Right ventricle myocardium superior (tissue), 1 donor: ENCODE data around the gene NKAIN2. TPM values are rescaled to one million over a fixed set of nuclear protein-coding genes. Genes with fewer than 3 reads are reported as not detected.

Experiments
- ATAC-seq: fragments of 200-7000 bp; cut with Tn5 transposase; one replicate; pipeline ENCODE4 v1.9.1; 2020; ENCODE audit warnings: mild to moderate bottlenecking; ENCODE audit not compliant: poor library complexity
- DNase-seq: peaks from one replicate; pipeline ENCODE4 v3.0.0-alpha.2; 2020
- intact Hi-C: fragments of 100-400 bp; cut with DNase I; formaldehyde crosslinking; loops from one replicate; pipeline ENCODE4 v1.11.2; 2022
- total RNA-seq: library from RNA; stranded (reverse); fragmentation: NEBNext Ultra II Directional; extraction: Animal tissue kit (Norgen Biotek cat#: 25700); gene quantifications from one replicate; pipeline ENCODE4 v1.2.1, GENCODE V29; 2021
- donor health status: DM: no; HTN: yes; CAD: no; lungs with severe emphysema.

The NKAIN2 gene
- total RNA-seq, 1 donor from 2014 or later: 0.22 TPM

DNA sequence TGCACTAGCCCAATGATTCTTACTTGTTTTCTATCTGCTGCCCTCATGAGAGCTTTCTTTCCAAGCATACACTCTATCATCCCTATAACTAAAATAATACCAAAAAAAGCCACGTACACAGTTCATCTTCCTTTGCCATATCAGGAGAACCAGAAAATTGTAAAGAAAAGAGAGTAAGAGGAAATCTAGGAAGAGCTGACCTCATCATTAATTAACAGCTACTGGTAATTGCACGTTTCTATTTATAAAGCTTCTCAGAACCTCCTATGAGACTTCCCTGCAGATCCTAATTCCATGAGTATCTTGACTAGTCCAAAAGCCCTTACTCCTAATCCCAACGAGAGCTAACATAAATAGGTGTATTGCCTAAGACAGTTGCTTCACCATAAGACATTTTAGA, 967.1 kb downstream of the NKAIN2 start:
- no peak for DNase-seq
- intact Hi-C loops: no loop called here

DNA sequence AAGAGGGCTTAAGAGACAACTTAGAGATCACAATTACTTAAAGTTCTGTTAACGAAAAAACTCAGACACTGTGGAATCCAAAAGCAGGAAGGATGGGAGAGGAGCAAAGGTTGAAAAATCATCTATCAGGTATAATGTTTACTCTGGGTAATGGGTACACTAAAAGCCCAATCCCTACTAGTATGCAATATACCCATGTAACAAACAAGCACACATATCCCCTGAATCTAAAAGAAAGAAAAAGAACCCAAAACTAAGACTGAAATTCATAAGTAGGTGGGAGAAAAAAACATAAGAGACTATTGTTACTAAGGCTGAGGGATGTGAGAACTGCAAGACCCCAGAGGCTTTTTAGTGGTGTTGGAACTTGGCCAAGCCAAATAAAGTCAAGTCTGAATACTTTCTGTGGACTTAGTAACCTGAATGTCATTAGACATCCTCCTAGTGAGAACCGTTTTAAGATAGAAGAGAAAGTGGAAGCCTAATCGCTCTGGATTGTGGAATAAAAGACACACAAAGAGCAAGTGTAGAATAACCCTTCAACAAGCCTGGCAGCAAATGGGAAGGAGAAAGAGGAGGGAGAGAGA, 969.2 kb downstream of the NKAIN2 start:
- ATAC-seq (no peak), DNase-seq (no peak)
- intact Hi-C loops: no loop called here

More for the DNA sequence above, 967.1 kb downstream of the NKAIN2 start:
- no peak for ATAC-seq

DNA sequence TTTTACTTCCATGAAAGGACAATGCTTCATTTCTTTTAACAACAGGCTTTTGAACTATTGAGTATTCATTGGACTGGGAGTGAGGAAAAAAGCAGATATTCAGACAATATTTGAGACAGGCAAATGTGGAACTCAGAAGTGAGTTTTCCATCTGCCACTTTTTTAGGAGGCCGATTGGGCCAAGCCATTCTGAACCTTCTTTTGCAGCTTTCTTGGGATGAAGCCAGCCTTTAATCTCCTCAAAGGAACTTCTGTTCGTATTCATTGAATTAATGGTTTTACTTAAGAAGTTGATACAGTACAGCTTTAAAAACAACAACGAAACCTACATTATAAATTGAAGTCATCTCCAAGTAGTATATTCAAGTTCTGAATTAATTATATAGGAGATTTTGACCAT, 971.5 kb downstream of the NKAIN2 start:
- intact Hi-C loops: no loop called here
- no peak for ATAC-seq
- DNase-seq: no peak

DNA sequence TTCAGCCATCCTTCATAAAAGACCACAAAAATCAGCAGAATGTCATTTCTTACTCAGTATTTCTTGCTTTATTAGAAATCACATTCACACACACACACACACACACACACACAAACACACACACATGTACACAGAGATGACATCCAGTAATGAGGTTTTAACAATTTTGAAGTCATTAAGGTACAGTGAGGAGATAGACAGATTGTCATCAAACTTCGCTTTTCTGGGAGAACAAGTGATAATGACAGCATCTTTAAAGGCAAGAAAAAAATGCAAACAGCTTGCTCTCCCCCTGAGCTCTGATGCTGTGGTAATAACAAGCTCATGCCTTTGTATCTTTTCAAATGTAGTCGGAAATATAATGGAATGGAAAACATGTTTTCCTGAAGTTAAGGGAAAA, 974.2 kb downstream of the NKAIN2 start:
- intact Hi-C loops: no loop called here
- no peak for ATAC-seq
- DNase-seq: no peak

DNA sequence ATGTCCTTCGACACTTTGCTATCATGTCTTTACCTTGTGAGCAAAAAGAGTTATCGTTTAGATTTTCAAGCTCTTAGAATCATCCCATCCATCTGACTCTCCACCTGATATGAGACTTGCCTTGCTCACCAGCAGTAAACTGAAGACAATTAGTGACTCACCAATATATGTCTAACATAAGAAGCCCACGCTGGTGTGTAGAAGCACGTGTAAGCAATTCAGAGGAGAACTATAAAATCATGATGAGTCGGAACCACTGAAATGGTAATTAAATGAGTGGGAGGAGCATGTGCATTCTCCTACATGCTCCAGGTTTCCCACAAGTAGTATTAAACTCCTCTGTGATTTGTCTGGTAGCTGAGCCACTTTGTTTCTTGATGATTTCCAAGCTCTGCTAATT, 977.0 kb downstream of the NKAIN2 start:
- no peak for ATAC-seq
- intact Hi-C loops: no loop called here

DNA sequence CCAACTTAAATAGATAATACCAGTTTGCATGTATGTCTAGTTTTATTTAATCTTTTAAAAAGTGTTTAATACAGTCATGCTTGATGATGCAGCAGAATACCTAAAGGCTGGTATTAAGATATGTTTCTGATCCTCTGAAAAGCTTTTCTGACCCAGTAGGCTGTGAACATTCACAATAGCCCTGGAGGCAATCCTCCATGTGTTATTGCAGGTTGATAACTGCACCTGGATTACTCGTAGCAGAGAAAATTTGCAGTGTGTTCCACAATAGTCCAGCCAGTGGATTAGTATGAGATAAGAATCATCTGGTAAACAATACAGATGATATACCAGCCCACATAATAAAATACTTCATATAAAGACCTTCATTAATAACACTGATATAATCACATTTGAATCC, 979.7 kb downstream of the NKAIN2 start:
- no peak for ATAC-seq
- intact Hi-C loops: no loop called here
- no peak for DNase-seq

More for the DNA sequence above, 977.0 kb downstream of the NKAIN2 start:
- DNase-seq: no peak

DNA sequence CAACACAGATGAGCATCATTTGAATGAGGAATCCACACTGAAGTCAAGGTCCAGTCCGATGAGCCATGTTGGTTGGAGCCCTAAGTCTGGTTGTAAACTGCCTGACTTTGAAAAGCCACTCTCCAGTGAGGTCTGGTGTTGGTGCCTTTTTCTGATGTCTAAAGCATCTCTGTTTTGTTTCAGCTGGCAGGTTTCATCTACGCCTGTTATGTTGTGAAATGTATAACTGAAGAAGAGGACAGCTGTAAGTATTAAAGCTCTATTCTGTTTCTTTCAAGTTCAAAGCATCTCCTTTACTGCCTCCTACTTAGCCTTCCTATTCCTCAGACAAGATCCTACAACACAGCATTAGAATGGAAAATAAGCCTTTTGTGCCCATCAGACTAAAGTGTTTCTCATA, 987.5 kb downstream of the NKAIN2 start:
- intact Hi-C loops: loop anchor here (10.0 kb wide), 1 partner anchor 986 kb away; the partner anchor contains the start of gene NKAIN2
- ATAC-seq: no peak

DNA sequence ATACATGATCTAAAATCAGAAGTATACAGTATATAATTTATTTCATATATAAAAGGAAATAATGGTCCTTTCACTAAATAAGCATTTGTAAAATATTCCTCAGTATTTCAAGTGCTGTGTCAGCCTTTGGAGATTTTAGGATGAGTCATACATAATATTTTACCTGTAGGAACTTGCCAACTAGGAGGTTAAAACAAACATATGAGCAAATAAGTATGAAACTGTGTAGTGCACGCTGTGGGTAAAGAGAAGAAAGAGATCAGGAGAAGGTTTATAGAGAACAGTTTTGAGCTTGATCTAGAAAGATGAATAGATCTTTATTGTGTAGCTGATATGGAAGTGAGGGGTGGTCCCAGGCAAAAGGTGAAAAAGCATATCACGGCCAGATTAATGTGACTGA, 988.7 kb downstream of the NKAIN2 start:
- intact Hi-C loops: loop anchor here (10.0 kb wide), 1 partner anchor 988 kb away; the partner anchor contains the start of gene NKAIN2
- no peak for DNase-seq
- ATAC-seq: no peak

More for the DNA sequence above, 987.5 kb downstream of the NKAIN2 start:
- DNase-seq: no peak

DNA sequence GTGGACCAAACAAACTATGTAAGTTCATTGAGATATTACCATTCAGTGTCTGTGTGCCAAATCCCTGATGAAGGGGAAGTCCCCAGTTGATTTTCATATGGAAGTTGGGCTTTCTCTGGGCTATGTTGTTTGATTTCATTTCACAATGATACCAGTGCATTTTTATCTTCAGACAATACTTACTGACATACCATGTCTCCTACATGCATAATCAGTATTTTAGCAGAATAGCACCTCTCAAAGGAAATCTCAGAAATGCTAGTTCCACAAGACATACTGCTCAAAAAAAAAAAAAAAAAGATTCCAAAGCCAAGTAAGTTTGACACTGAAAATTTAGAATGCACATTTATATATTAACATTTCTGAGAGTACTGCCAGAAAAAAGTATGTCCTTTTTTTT, 989.7 kb downstream of the NKAIN2 start:
- DNase-seq (no peak), ATAC-seq (no peak)
- intact Hi-C loops: loop anchor here (10.0 kb wide), 1 partner anchor 989 kb away; the partner anchor contains the start of gene NKAIN2

DNA sequence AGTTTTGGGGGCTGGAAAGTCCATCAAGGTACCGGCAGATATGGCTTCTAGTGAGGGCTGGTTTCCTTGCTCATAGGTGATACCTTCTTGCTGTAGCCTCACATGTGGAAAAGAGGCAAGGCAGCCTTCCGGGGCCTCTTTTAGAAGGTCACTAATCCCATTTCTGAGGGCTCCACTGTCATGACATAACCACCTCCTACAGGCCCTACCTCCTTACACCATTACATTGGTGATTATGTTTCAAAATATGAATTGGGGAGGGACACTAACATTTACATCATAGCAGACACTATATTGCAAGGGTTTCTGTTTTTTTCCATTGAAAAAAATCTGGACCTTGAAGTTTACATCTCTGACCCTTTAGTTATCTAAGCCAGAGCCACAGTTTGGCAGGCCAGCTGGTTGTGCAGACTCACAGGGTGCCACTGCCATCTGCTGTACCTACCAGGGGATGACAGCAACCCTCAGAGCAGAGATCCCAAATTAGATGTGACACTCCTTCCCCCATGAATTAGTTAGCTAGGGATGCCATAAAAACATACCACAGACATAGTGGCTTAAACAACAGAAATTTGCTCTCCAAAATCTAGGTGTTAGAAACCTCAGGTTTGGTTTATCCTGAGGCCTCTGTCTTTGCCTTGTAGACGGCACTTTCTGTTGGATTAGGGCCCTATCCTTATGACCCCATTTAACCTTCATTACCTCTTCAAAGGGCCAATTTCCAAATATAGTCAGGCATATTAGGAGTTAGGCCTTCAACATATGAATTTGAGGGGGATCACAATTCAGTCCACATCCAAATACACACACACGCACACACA, 992.2 kb downstream of the NKAIN2 start:
- peak; percentile 42 for DNase-seq
- peak; percentile 86 for ATAC-seq
- intact Hi-C loops: loop anchor here (10.0 kb wide), 1 partner anchor 991 kb away; the partner anchor contains the start of gene NKAIN2

DNA sequence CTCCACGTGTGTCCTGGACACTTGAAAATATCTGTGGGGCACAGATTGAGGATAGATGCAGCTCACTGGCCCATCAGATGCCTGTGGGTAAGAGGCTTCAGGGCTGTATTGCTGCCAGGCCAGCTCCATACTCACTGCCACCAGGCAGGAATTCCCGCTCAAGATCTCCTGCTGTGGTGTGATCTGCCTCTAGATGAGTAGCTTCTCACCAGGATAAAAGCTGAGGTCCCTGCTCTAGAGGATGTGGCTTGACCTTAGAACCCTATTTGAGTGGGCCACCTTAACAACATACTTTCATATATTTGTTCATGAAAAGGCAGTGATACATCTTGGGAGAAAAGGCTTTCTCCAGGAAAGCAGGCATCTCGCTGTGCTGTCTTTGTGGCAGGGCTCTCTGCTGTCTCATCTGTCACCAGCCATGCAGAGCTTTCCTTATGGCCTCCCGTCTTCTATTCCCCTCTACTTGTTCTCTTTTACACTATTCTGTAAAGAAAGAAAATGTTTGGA, 992.9 kb downstream of the NKAIN2 start:
- no peak for ATAC-seq
- intact Hi-C loops: loop anchor here (10.0 kb wide), 1 partner anchor 992 kb away; the partner anchor contains the start of gene NKAIN2

DNA sequence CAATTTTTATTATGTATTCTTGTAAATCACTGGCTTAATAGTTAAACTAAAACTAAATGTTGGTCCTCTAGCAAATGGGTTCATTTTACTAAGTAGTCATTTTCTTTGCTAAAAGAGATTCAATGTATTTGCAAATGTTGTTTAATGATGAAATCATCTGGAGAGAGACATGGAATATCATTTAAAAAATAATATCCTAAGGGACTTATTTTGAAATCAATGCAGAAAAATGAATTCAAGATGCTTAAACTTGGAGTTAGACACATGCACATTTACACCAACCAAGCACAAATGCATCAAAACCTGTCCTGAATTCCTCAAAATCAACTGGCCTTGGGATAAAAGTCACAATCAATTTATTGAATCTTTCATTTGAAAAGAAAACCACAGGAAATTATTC, 993.6 kb downstream of the NKAIN2 start:
- intact Hi-C loops: loop anchor here (10.0 kb wide), 1 partner anchor 992 kb away; the partner anchor contains the start of gene NKAIN2
- no peak for DNase-seq
- no peak for ATAC-seq

More for the DNA sequence above, 992.9 kb downstream of the NKAIN2 start:
- no peak for DNase-seq

DNA sequence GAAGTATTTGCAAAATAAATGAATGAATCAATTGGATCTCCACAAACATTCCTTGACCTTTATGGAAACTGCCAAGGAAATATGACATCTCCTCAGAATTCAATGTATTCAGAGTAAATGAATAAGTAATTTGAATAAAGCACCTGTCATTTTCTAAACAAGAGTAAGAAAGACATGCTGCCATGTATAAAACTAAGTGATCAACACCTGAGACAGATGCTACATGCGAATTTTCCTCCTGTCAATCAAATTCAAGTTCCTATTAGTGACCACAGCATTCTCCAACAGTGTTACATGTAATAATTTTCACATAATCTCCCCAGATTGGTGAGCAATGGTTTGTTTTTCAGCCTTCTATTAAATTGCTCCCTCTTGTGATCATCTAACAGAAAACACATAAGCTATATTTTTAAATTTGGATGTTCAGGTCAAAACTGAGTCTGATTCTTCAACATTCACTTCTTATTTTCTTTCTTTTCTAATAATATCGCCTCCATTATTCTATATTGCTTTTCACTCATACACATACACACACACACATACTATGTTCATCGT, 995.4 kb downstream of the NKAIN2 start:
- intact Hi-C loops: loop anchor here (10.0 kb wide), 1 partner anchor 994 kb away; the partner anchor contains the start of gene NKAIN2
- no peak for ATAC-seq
- DNase-seq: no peak

DNA sequence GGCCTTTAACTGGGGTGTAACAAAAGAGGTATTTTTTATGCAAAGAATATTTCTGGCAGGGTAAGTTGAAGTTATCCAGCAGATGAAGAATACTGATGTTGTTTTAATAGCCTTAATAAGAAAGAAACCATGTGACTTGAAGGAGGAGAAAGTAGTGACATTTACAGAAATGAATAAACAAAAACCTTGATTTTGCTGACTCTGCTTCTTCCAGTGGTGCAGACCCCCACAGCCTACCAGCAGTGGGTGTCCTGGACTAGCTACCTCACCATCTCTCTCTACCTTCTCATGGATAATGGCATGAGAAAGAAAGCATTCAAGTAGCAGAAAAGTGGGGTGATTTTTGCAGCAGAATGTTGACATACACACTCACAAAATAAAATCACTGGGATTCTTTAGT, 996.0 kb downstream of the NKAIN2 start:
- intact Hi-C loops: loop anchor here (10.0 kb wide), 1 partner anchor 995 kb away; the partner anchor contains the start of gene NKAIN2
- DNase-seq (no peak), ATAC-seq (no peak)

DNA sequence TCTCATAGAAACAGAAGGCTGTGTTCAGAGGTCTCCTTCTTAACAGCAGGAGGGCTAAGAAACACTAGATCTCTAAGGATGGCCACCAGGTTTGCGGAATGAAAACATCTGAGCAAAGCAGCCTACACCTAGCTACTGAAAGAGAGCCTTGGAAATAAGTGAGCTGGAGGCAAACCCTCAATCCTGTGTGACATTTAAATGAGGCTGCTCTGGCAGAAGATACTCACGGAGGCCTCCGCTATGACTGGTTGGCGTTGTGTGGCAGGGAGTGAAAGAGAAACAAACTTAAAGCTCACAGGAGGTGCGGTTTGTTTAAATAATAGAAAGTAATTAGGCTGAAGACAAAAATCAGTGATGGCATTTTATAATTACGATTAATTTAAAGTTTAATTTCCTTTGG, 996.6 kb downstream of the NKAIN2 start:
- intact Hi-C loops: no loop called here
- ATAC-seq (no peak), DNase-seq (no peak)

DNA sequence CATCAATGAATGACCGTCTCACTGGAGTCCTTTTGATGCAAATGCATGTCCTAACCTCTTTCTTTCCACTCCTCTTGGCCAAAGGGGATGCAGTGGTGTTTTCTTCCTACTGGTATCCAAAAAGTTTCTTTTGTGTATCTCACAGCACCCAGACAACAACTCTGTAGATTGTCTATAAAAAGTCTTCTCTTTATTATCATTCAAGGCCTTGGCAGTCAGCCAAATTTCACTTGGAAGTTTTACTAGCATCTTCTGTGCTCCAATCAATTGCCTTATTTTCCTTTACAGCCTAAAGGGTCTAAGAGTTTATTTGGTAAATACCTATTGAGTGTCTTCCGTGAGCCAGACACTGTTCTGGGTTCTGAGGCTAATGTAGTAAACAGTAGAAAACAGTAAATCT, 1008.4 kb downstream of the NKAIN2 start:
- ATAC-seq: no peak
- DNase-seq: no peak
- intact Hi-C loops: no loop called here

DNA sequence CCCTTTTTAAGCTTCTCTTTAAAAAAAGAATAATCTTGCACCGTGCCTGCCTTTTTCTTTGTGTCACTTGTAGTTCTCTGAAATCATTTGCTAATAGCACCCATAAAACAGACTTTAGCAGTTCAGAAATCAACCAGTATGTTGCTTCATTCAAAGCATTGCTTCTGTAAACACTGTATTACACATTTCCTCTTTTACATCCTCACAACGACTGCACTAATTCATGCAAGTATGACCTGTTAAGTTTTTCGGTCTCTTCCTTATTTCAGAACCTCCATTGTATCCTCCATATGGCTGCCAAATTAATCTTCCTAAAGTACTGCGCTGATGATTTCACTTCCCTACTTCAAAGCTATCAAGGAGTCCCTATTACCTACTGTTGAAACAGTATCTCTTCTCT, 1015.7 kb downstream of the NKAIN2 start:
- intact Hi-C loops: no loop called here
- ATAC-seq (no peak), DNase-seq (no peak)

DNA sequence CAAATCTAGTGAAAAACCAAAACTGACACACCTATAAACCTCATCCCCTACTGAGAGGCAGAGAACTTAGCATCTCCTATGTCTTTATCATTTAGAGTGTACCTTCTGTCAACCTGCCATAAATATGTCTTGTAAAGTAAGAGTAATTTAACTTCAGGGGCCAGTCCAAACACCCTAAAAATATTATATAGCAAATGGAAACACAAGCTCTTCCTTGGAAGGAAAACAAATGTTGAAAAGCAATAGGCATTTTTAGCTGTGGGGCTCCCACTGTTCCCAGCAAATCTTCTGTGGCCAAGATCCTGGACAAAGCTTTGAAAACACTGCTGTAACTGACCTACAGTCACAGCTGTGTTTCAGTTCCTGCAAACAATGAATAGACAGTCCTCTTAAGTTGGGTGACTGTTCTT, 1018.5 kb downstream of the NKAIN2 start:
- intact Hi-C loops: no loop called here
- DNase-seq: no peak
- ATAC-seq: no peak

DNA sequence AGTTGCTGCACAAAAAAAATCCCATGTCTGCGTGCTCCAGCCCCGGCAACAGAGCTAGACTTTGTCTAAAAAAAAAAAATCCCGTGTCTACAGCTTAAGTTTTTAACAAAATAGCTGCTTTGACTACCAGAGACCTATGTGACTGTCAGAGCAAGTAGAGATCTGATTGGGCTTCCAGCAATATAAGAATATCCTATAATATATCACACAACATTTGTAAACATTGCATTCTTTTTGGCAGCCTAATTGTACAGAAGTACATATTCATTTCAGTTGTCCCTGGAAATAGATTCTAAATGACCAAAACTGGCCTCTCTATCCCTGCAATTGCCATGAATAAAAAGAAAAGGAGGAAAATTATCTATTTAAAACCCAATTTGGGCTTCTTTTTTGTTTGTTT, 1019.1 kb downstream of the NKAIN2 start:
- DNase-seq (no peak), ATAC-seq (no peak)
- intact Hi-C loops: no loop called here
